Activated CD4-positive, alpha-beta T cell treated with anti-CD3 and anti-CD28 coated beads for 1 hour (primary cell): ENCODE measurements around the gene ZNF407.
"Not testable (repeated sequence)": the region's sequence is repeated elsewhere in the genome, so short reads cannot be mapped to it uniquely, and the experiment has no call there.

ENCODE experiments used
- DNase-seq: peaks from one replicate; pipeline ENCODE4 v3.0.0-alpha.2; 2020

ZNF407 gene

DNA sequence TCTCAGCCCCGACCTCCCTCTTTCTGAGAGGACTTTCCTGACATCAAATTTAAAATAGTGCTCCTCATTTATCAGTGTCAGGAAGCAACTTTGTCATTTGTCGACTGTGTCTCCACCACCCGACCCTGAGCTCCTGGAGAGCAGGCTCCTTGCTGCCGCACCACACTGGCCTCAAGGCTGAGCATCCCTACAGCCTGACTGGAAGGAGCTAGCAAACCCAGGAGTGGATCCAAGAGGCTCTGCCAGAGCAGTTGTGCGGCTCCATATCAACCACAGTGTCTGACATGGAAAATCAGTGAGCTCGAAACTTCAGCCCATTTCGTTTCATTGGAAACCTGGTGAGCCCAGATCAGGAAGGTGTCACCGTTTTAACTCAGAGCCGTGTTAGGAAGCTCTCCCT lies 486.1 kb downstream of the ZNF407 start:
- DNase-seq: no peak

DNA sequence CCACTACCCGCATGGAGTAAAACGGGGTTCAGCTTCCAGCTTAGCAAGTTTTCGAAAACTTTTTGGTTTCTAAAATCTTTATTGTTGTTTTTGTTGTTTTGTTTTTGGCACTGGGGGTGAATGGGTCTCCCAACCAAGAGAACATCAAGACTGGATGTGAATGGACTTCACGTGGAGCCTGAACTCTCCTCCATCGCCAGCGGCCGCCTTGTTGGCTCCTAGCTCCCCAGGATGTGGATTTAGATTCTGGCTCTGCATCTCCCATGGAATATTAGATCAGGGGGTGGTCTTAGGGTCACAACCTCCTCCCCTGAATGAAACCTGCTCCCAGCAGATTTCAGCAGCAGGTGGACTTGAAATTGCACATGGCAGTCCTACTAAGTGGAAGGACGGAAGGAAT lies 488.0 kb downstream of the ZNF407 start:
- DNase-seq: not testable (repeated sequence)

- no peak for DNase-seq
These were observed 488.9 kb downstream of the ZNF407 start for GRCh38 chr18:75086494-75087034.

GRCh38 chr18:75087119-75088020 lies 489.7 kb downstream of the ZNF407 start:
- DNase-seq: no peak

- DNase-seq: no peak
These were observed 490.4 kb downstream of the ZNF407 start for GRCh38 chr18:75088021-75088506.

GRCh38 chr18:75088622-75089211 lies 491.0 kb downstream of the ZNF407 start:
- no peak for DNase-seq

DNA sequence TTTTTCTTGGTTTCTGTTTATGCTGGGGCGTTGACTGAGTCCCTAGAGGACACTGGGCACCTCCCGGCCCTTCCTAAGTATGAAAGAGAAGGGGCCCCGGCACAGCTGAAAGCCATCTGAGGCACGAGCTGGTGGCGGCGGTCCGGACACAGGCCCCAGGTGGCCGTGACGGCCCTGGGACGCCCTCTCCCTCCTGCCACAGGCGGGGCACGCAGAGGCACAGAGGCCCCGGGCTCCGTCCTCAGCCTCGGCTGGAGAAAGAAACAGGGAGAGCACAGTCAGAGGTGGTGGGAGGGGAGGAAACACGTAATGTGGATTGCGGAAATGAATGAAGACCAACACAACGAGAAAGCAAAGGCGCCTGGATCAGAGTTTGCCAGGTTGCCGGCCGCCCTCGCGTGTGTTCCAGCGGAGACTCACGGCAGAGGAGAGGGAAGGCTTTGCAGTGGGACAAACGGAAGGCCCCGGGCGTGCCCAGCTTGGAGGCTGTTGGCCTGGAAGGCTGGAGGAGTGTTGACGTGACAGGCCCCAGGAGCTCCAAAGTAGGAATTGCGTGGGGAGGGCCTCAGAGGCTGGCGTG lies 492.2 kb downstream of the ZNF407 start:
- no peak for DNase-seq

DNA sequence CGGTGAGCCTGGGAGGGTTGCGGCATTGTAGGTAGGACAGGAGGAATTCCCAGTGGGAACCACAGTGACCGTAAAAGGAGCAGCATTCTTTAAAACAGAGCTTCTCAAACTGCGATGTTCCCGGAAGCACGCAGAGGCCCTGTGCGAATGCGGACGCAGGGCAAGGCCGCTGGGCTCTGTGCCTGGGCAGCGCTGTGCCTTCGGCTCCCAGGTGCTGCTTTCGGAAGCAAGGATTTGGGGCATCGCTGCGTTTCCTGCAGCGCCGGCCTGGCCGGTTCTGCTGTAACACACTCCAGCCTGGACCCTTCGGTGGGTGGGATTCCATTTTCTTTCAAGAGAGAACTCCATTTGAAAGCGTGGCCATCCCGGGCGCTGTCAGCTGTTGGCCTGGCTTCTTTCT lies 492.7 kb downstream of the ZNF407 start:
- no peak for DNase-seq

- no peak for DNase-seq
These were observed 500.0 kb downstream of the ZNF407 start for GRCh38 chr18:75097491-75098225.

GRCh38 chr18:75100832-75101630 lies 503.4 kb downstream of the ZNF407 start:
- DNase-seq: no peak

DNA sequence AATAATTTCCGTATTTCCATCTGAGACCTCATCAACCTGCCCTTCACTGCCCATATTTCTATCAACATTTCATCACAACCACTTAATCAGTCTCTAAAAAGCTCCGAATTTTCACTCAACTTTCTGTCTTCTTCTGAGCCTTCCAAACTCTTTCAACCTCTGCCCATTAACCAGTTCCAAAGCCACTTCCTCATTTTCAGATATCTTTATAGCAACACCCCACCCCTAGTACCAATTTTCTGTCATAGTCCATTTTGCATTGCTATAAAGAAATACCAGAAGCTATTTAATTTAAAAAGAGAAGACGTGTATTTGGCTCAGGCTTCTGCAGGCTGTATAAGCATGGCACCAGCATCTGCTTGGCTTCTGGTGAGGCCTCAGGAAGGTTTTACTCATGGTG lies 504.2 kb downstream of the ZNF407 start:
- DNase-seq: no peak

- DNase-seq: not testable (repeated sequence)
These were observed 506.4 kb downstream of the ZNF407 start for GRCh38 chr18:75104029-75104428.

- no peak for DNase-seq
These were observed 506.8 kb downstream of the ZNF407 start for GRCh38 chr18:75104483-75104882.

DNA sequence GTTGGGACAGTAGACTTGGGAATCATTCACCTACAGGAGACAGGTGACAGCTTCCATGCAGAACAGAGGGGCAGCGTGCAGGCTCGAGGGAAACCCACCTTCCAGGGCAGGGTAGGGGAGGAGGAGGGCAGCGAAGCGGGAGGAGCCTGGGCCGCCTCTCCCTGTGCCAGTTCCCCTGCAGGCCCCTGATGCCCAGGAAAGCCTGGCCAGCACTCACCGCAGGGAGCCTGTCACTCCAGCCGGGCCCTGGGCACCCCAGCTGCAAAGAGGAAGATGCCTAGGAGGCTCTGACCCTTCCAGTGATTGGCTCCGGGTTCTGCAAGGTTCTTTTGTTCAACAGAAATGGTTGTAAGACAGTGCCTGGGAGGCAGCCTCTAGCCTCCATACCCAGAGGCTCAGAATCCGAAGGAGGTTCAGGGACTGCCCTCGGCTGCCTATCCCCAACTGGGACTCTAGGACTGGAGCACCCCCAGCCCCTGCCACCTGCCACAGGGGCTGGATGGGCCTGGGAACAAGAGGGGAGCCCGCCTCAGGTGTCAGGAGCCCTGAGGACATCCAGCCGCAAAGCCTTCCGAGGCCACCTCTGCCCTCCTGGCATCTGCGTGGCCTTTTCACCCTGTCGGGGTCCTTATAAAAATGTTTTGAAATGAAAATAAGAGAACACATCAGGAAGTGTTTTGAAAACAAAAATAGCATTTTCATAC lies 508.0 kb downstream of the ZNF407 start:
- DNase-seq: no peak

- DNase-seq: no peak
These were observed 509.1 kb downstream of the ZNF407 start for GRCh38 chr18:75106746-75107145.

GRCh38 chr18:75107196-75107930 lies 509.7 kb downstream of the ZNF407 start:
- DNase-seq: no peak

DNA sequence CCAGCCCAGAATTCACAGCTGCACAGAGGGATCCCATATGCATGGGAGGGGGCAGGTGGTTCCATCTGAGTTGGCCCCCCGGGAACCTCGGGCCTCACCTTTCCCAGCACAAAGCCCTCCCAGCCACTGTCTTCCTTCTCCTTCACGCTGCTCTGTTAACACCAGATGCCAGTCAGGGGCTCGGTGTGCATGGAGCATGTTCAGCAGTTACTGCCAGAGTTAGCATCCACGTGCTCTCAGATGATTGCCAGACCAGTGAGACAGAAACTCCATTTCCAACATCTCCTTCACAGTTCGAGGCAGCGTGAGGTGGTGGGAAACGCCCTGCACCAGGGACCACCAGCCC lies 510.2 kb downstream of the ZNF407 start:
- DNase-seq: no peak

- no peak for DNase-seq
These were observed 511.1 kb downstream of the ZNF407 start for GRCh38 chr18:75108579-75109318.

GRCh38 chr18:75109319-75109691 lies 511.6 kb downstream of the ZNF407 start:
- no peak for DNase-seq

- no peak for DNase-seq
These were observed 512.1 kb downstream of the ZNF407 start for GRCh38 chr18:75109819-75110218.
